ENCODE results near the gene RARA.

Gene RARA

GRCh38 chr17:40347319-40348135 is 38.5 kb downstream of the RARA start:
- H3K27ac ChIP-seq = peak overlapping the region; percentile 98
- H3K4me3 ChIP-seq (ENCODE audit: low read depth in 1 of 2, low read length in 1 of 2) = peak overlapping the region; percentile 96 to 99
- H3K4me1 ChIP-seq (ENCODE audit: control insufficient read depth in 1 of 2, insufficient read depth in 1 of 2, low read depth in 1 of 2, low read length in 1 of 2) = peaks cover 74 to 81% of the 10 kb centered on the region in 2 experiments
- H3K36me3 ChIP-seq = peaks cover 91% of the 10 kb centered on the region
- TF ChIP-seq, protein P1, sequence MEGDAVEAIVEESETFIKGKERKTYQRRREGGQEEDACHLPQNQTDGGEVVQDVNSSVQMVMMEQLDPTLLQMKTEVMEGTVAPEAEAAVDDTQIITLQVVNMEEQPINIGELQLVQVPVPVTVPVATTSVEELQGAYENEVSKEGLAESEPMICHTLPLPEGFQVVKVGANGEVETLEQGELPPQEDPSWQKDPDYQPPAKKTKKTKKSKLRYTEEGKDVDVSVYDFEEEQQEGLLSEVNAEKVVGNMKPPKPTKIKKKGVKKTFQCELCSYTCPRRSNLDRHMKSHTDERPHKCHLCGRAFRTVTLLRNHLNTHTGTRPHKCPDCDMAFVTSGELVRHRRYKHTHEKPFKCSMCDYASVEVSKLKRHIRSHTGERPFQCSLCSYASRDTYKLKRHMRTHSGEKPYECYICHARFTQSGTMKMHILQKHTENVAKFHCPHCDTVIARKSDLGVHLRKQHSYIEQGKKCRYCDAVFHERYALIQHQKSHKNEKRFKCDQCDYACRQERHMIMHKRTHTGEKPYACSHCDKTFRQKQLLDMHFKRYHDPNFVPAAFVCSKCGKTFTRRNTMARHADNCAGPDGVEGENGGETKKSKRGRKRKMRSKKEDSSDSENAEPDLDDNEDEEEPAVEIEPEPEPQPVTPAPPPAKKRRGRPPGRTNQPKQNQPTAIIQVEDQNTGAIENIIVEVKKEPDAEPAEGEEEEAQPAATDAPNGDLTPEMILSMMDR (IDR thresholded peaks at IDR 0.05) = no peak
- H3K27me3 ChIP-seq = no peaks in the 10 kb centered on the region
- H3K9me3 ChIP-seq = no peaks in the 10 kb centered on the region

- TF ChIP-seq, protein P1 (IDR thresholded peaks at IDR 0.05) = no peak
- H3K4me3 ChIP-seq (ENCODE audit: low read depth in 1 of 2, low read length in 1 of 2) = peak overlapping the region in 1 of 2 experiments; percentile 96
- peaks cover 77 to 87% of the 10 kb centered on the region in 2 experiments for H3K4me1 ChIP-seq (ENCODE audit: control insufficient read depth in 1 of 2, insufficient read depth in 1 of 2, low read depth in 1 of 2, low read length in 1 of 2)
- H3K27me3 ChIP-seq = no peaks in the 10 kb centered on the region
- H3K36me3 ChIP-seq = peaks cover 94% of the 10 kb centered on the region
- H3K9me3 ChIP-seq = no peaks in the 10 kb centered on the region
- H3K27ac ChIP-seq = peak overlapping the region; percentile 23
These were observed 39.1 kb downstream of the RARA start for GRCh38 chr17:40348136-40348504.

DNA sequence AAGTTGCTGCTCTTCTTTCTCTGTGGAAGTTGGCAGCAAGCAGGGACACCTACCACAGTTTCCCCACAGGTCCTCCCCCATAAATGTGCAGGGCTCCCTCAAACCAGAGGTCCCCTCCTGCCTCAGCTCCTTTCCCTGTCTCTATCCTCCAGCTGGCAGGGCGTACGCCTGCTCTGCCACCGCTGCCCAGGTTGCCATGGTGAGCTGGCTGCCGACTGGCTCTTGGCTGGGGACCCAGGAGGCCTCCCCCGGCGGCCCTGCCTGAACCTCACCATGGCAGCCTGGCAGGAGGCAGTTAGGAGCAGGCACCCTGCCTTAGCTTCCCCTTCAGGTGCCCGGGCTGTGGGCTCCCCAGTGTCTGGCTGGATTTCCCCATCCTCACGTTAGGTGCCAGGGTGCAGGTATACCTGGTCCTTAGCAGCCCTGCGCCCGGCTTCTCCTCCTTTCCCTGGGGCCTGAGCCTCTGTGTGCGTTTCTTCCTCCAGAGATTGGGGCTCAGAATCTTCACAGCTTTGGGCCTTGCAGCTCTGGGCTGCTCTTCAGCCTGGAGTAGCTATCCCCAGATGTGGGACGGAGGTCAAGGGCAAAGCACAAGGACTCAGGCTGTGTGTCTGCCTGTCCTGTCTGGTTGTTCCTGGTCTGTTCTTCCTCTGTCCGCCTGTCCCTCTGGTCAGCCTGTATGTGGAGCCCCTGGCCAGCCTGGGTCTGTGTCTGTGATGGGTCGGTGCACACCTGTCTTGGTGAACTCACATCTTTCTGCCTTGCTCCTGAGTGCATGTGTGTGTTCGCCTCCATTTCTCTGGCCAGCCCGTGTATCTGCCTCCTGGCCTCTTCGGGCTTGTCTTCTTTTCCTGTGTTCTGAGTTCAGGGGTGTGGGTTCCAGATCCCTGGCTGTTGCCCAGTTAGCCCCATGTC is 39.8 kb downstream of the RARA start:
- H3K4me3 ChIP-seq (ENCODE audit: low read depth in 1 of 2, low read length in 1 of 2) = peak overlapping the region in 1 of 2 experiments; percentile 20
- TF ChIP-seq, protein P1 (IDR thresholded peaks at IDR 0.05) = no peak
- no peaks in the 10 kb centered on the region for H3K9me3 ChIP-seq
- H3K27ac ChIP-seq = peak overlapping the region; percentile 48
- no peaks in the 10 kb centered on the region for H3K27me3 ChIP-seq
- H3K4me1 ChIP-seq (ENCODE audit: control insufficient read depth in 1 of 2, insufficient read depth in 1 of 2, low read depth in 1 of 2, low read length in 1 of 2) = peaks cover 73 to 87% of the 10 kb centered on the region in 2 experiments
- H3K36me3 ChIP-seq = peaks cover 96% of the 10 kb centered on the region

- peaks cover 97% of the 10 kb centered on the region for H3K36me3 ChIP-seq
- no peak overlapping the region for H3K4me3 ChIP-seq (ENCODE audit: low read depth in 1 of 2, low read length in 1 of 2)
- H3K27ac ChIP-seq = peak overlapping the region; percentile 48
These were observed 40.5 kb downstream of the RARA start for GRCh38 chr17:40349477-40349894.

More at GRCh38 chr17:40349477-40349894, 40.5 kb downstream of the RARA start:
- Histone ChIP-seq H3K27me3 (no peaks in the 10 kb centered on the region), H3K4me1 (ENCODE audit: control insufficient read depth in 1 of 2, insufficient read depth in 1 of 2, low read depth in 1 of 2, low read length in 1 of 2) (peaks cover 67 to 84% of the 10 kb centered on the region in 2 experiments), H3K9me3 (no peaks in the 10 kb centered on the region)
- TF ChIP-seq, protein P1 (IDR thresholded peaks at IDR 0.05) = no peak

All from neutrophil (primary cell).